Measurements from ENCODE around the gene C6orf15. TPM values are rescaled to one million over a fixed set of nuclear protein-coding genes. Genes with fewer than 3 reads are reported as not detected.

C6orf15 gene
- total RNA-seq, 6 experiments from 2014 or later, result not detected

DNA sequence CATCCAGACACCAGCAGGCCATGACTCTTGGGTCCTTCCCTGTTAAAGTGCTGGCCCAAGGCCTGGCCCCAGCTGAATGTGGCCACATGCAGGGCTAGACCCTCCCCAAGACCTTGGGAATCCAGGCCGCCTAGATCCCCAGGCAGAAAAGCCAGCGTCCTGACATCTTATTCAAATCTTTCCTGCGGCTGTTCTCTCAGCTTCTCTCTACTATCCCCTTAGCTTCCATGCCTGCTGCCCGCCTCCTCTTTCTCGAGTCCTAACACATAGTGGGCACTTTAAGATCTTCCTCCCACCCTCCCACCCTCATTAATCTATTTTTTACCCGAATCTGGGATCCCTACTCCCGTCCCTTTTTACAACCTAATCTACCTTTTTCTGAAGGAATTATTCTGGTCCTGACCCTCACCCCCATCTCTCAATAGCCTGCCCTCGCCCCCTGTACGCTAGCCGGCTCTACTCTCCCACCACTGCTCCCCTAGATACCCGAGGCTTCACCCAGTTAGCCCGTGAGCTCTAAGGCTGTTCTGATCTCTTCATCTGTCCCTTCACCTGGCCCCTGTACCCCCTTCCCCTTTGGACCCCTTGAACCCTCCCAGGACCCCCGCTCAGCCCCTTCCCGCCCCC lies 45.3 kb upstream of the C6orf15 start, which contains the start of gene CCHCR1:
CCHCR1 (minus strand) TSS at position 290 of the 627 bp plus-strand sequence; CDS start at position 88, 202 bp downstream.
- Mint-ChIP-seq H3K27ac (peak within 1 kb of the TSS; percentile 83), H3K9me3 (no peaks in the 10 kb centered on the region), H3K27me3 (ENCODE audit: insufficient read depth) (peaks cover 4% of the 10 kb centered on the region), H3K4me3 (peak within 1 kb of the TSS; percentile 98), H3K4me1 (ENCODE audit: low read depth) (peaks cover 32% of the 10 kb centered on the region), H3K36me3 (ENCODE audit: low read depth) (peaks cover 14% of the 10 kb centered on the region)
- no peak for TF ChIP-seq CTCF (IDR thresholded peaks at IDR 0.05)
- DNase-seq, result no peak

GRCh38 chr6:31156641-31157040 lies 44.3 kb upstream of the C6orf15 start:
- no peaks in the 10 kb centered on the region for H3K9me3 Mint-ChIP-seq
- H3K4me1 Mint-ChIP-seq (ENCODE audit: low read depth), result peaks cover 27% of the 10 kb centered on the region
- no peak for DNase-seq
- H3K27ac Mint-ChIP-seq, result no peak overlapping the region
- H3K36me3 Mint-ChIP-seq (ENCODE audit: low read depth), result peaks cover 14% of the 10 kb centered on the region
- H3K27me3 Mint-ChIP-seq (ENCODE audit: insufficient read depth), result peaks cover 4% of the 10 kb centered on the region
- no peak for TF ChIP-seq CTCF (IDR thresholded peaks at IDR 0.05)
- H3K4me3 Mint-ChIP-seq, result peak overlapping the region; percentile 98; the same call in 1 of the 2 replicates

GRCh38 chr6:31154436-31154835 lies 42.1 kb upstream of the C6orf15 start:
- peaks cover 18% of the 10 kb centered on the region for H3K4me1 Mint-ChIP-seq (ENCODE audit: low read depth)
- TF ChIP-seq CTCF (IDR thresholded peaks at IDR 0.05), result no peak
- H3K9me3 Mint-ChIP-seq, result no peaks in the 10 kb centered on the region
- H3K27me3 Mint-ChIP-seq (ENCODE audit: insufficient read depth), result peaks cover 4% of the 10 kb centered on the region
- no peak for DNase-seq
- H3K36me3 Mint-ChIP-seq (ENCODE audit: low read depth), result peaks cover 14% of the 10 kb centered on the region
- no peak overlapping the region for H3K27ac Mint-ChIP-seq
- H3K4me3 Mint-ChIP-seq, result no peak overlapping the region

DNA sequence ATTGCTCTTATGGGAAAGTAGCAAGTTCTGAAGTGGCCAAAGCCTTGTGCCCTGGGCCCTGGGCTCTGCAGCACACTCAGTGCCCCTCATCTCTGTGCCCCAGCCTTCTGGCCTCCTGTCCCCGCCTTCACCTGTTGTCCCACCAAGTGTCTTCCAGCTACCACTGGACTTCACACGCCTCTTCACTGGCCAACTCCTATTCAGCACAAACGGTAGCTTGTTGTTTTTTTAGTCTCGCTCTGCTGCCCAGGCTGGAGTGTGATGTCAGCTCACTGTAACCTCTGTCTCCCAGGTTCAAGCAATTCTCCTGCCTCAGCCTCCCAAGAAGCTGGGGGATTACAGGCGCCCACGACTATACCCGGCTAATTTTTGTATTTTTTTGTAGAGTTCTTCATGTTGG lies 40.4 kb upstream of the C6orf15 start:
- no peak overlapping the region for H3K4me3 Mint-ChIP-seq
- peaks cover 14% of the 10 kb centered on the region for H3K36me3 Mint-ChIP-seq (ENCODE audit: low read depth)
- no peak for TF ChIP-seq CTCF (IDR thresholded peaks at IDR 0.05)
- H3K27ac Mint-ChIP-seq, result no peak overlapping the region; the same call in 1 of the 2 replicates
- peaks cover 10% of the 10 kb centered on the region for H3K4me1 Mint-ChIP-seq (ENCODE audit: low read depth)
- DNase-seq, result no peak
- H3K9me3 Mint-ChIP-seq, result no peaks in the 10 kb centered on the region
- H3K27me3 Mint-ChIP-seq (ENCODE audit: insufficient read depth), result peaks cover 4% of the 10 kb centered on the region

GRCh38 chr6:31149827-31150447 lies 37.6 kb upstream of the C6orf15 start:
- Mint-ChIP-seq H3K4me1 (ENCODE audit: low read depth) (no peaks in the 10 kb centered on the region), H3K36me3 (ENCODE audit: low read depth) (peaks cover 10% of the 10 kb centered on the region; the same call in 1 of the 2 replicates), H3K4me3 (no peak overlapping the region), H3K9me3 (no peaks in the 10 kb centered on the region), H3K27me3 (ENCODE audit: insufficient read depth) (peaks cover 4% of the 10 kb centered on the region), H3K27ac (no peak overlapping the region)
- no peak for DNase-seq
- TF ChIP-seq CTCF (IDR thresholded peaks at IDR 0.05), result no peak

All from HFFc6 (cell line).